GM23338 (cell line): ENCODE measurements around the gene VSTM2L. TPM values are rescaled to one million over a fixed set of nuclear protein-coding genes. Genes with fewer than 3 reads are reported as not detected.

ENCODE experiments used
- ATAC-seq: fragments of 200-7000 bp; cut with Tn5 transposase; 3 replicates; pipeline ENCODE4 v1.9.1; 2020
- DNase-seq: peaks from one replicate; pipeline ENCODE4 v3.0.0-alpha.2; 2015; ENCODE audit warnings: low spot score
- H2AFZ ChIP-seq: fragments of 200-600 bp; sonication (generic); 2 replicates; pipeline ENCODE4 v1.8.0; 2016; ENCODE audit warnings: antibody characterized with exemption, mild to moderate bottlenecking, moderate library complexity
- H3F3A ChIP-seq: fragments of 200-600 bp; sonication (generic); replicated peaks from 2 replicates; pipeline ENCODE4 v1.8.0; 2017; ENCODE audit warnings: antibody characterized with exemption, mixed run types, low read depth
- H3K27ac ChIP-seq: fragments of 200-600 bp; sonication (generic); 2 replicates; pipeline ENCODE4 v1.6.1; 2016; ENCODE audit warnings: low read depth
- H3K27me3 ChIP-seq: fragments of 200-600 bp; sonication (generic); 2 replicates; pipeline ENCODE4 v1.8.0; 2016; ENCODE audit warnings: mild to moderate bottlenecking, mixed run types, moderate library complexity; ENCODE audit not compliant: insufficient read depth
- H3K36me3 ChIP-seq: fragments of 200-600 bp; sonication (generic); 2 replicates; pipeline ENCODE4 v1.8.0; 2016; ENCODE audit warnings: mild to moderate bottlenecking; ENCODE audit not compliant: insufficient read depth
- H3K4me1 ChIP-seq: fragments of 200-600 bp; sonication (generic); 2 replicates; pipeline ENCODE4 v1.8.0; 2016; ENCODE audit warnings: mild to moderate bottlenecking, moderate library complexity; ENCODE audit not compliant: insufficient read depth
- H3K4me2 ChIP-seq: fragments of 200-600 bp; sonication (generic); 2 replicates; pipeline ENCODE4 v1.7.1; 2017; ENCODE audit warnings: mixed run types
- H3K4me3 ChIP-seq: fragments of 200-600 bp; sonication (generic); 2 replicates; pipeline ENCODE4 v1.6.1; 2016; ENCODE audit warnings: mixed run types
- H3K79me2 ChIP-seq: fragments of 200-600 bp; sonication (generic); replicated peaks from 2 replicates; pipeline ENCODE4 v1.8.0; 2017; ENCODE audit warnings: mild to moderate bottlenecking; ENCODE audit not compliant: insufficient read depth
- H3K9me2 ChIP-seq: fragments of 200-600 bp; sonication (generic); 2 replicates; pipeline ENCODE4 v1.8.0; 2017; ENCODE audit not compliant: insufficient read depth
- H4K20me1 ChIP-seq: fragments of 200-600 bp; sonication (generic); replicated peaks from 2 replicates; pipeline ENCODE4 v1.8.0; 2017; ENCODE audit warnings: mild to moderate bottlenecking; ENCODE audit not compliant: insufficient read depth
- H3K27ac Mint-ChIP-seq: 2 replicates; pipeline ENCODE4 v1.8.0; 2020; ENCODE audit warnings: inconsistent platforms, mild to moderate bottlenecking, moderate library complexity, mixed read lengths
- H3K27me3 Mint-ChIP-seq: 3 replicates; pipeline ENCODE4 v1.8.0; 2022; ENCODE audit warnings: low read depth, mild to moderate bottlenecking, moderate library complexity, mixed read lengths, inconsistent platforms; ENCODE audit not compliant: insufficient read depth, poor library complexity
- H3K36me3 Mint-ChIP-seq: 3 replicates; pipeline ENCODE4 v1.8.0; 2021; ENCODE audit warnings: low read depth, mild to moderate bottlenecking, inconsistent platforms, moderate library complexity, mixed read lengths
- H3K4me1 Mint-ChIP-seq: 3 replicates; pipeline ENCODE4 v1.8.0; 2020; ENCODE audit warnings: mild to moderate bottlenecking, inconsistent platforms, mixed read lengths
- H3K4me3 Mint-ChIP-seq: 3 replicates; pipeline ENCODE4 v1.8.0; 2021; ENCODE audit warnings: moderate library complexity, mild to moderate bottlenecking, inconsistent platforms, mixed read lengths
- H3K9me3 Mint-ChIP-seq: 3 replicates; pipeline ENCODE4 v1.8.0; 2020; ENCODE audit warnings: moderate library complexity, mild to moderate bottlenecking, inconsistent platforms, mixed read lengths
- CREB1 ChIP-seq: fragments of 250-450 bp; sonication (Bioruptor Pico); IDR thresholded peaks from 2 replicates; pipeline ENCODE4 v1.5.0; 2020; ENCODE audit warnings: low read depth, mild to moderate bottlenecking, moderate library complexity
- EZH2phosphoT487 ChIP-seq: fragments of 200-600 bp; sonication (generic); IDR thresholded peaks from one replicate; pipeline ENCODE4 v1.8.1; 2018; ENCODE audit warnings: antibody characterized with exemption; ENCODE audit not compliant: unreplicated experiment
- JUNB ChIP-seq: IDR thresholded peaks from one replicate; pipeline ENCODE4 v1.6.1; 2016; ENCODE audit warnings: antibody characterized with exemption; ENCODE audit not compliant: unreplicated experiment
- NANOG ChIP-seq: IDR thresholded peaks from 2 replicates; pipeline ENCODE4 v1.6.1; 2016; ENCODE audit warnings: antibody characterized with exemption, borderline replicate concordance
- POLR2AphosphoS5 ChIP-seq: IDR thresholded peaks from 2 replicates; pipeline ENCODE4 v1.6.1; 2016; ENCODE audit warnings: antibody characterized with exemption, low read depth
- STAT1 ChIP-seq: IDR thresholded peaks from one replicate; pipeline ENCODE4 v1.6.1; 2016; ENCODE audit warnings: antibody characterized with exemption; ENCODE audit not compliant: unreplicated experiment
- ZNF114 ChIP-seq: fragments of 250-450 bp; sonication (Bioruptor Pico); IDR thresholded peaks from 2 replicates; pipeline ENCODE4 v1.5.0; 2020; ENCODE audit warnings: mild to moderate bottlenecking, moderate library complexity
- ZNF331 ChIP-seq: fragments of 250-450 bp; sonication (Bioruptor Pico); IDR thresholded peaks from 2 replicates; pipeline ENCODE4 v1.5.0; 2020; ENCODE audit warnings: low read depth, mild to moderate bottlenecking, moderate library complexity
- polyA plus RNA-seq: library from polyadenylated mRNA; unstranded; fragments of >200 nt; fragmentation: Nextera tagmentation; extraction: Ambion mirVana; gene quantifications from 2 replicates; pipeline ENCODE4 v1.2.1, GENCODE V29; 2016
- total RNA-seq: library from RNA; depleted of rRNA; stranded (reverse); fragments of >200 nt; shearing (Covaris generic); gene quantifications from 2 replicates; pipeline ENCODE4 v1.2.3, GENCODE V29; 2014
- TF ChIP-seq, protein P1 (sequence below), 2 experiments: fragments of 200-600 bp in 1 of 2; sonication (generic) in 1 of 2; conservative IDR thresholded peaks; 2 replicates each; pipeline versions ENCODE4 v1.5.1 to v1.6.1; 2016 to 2017; ENCODE audit warnings: antibody characterized with exemption in 2 of 2, low read depth in 2 of 2, mild to moderate bottlenecking in 2 of 2, moderate library complexity in 1 of 2

Gene VSTM2L
- total and polyA plus RNA-seq, 2 experiments from 2014 or later, result 0.60 to 1.9 TPM

DNA sequence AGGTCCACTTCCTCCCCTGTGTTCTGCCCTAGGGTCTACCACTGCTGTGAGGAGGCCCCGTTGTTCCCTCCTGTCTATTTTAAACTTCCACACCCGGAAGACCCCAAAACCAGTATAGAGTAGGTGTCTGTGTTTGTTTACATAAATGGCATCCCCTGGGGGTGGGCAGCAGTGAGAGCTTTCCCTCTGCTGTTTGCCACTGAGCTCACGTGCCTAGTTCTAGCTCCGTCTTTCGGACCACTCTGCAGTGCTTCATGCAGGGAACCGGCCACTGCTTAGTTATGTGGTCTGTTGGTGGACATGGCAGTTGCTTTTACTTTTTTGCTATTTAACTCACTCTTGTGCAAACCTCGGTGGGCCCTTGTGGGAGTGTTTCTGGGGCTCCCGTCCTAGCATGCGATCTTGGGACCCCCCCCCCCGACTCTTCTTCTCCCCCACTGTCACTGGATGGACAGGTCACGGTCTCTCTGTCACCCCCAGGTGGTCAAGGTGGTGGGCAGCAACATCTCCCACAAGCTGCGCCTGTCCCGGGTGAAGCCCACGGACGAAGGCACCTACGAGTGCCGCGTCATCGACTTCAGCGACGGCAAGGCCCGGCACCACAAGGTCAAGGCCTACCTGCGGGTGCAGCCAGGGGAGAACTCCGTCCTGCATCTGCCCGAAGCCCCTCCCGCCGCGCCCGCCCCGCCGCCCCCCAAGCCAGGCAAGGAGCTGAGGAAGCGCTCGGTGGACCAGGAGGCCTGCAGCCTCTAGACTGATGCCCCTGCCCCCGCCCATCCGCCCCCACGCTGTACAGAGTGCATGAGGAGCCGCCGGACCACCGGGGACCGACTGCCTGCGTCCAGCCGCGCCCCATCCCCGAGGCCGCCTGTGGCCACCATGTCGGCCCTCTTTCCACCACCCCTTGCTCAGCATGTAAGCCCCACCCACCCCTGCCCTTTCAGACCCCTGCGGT, 40.9 kb downstream of the VSTM2L start:
- DNase-seq, result peak; percentile 56
- no peaks in the 10 kb centered on the region for H3K79me2 ChIP-seq
- peaks cover 4% of the 10 kb centered on the region for H3K27me3 Mint-ChIP-seq

DNA sequence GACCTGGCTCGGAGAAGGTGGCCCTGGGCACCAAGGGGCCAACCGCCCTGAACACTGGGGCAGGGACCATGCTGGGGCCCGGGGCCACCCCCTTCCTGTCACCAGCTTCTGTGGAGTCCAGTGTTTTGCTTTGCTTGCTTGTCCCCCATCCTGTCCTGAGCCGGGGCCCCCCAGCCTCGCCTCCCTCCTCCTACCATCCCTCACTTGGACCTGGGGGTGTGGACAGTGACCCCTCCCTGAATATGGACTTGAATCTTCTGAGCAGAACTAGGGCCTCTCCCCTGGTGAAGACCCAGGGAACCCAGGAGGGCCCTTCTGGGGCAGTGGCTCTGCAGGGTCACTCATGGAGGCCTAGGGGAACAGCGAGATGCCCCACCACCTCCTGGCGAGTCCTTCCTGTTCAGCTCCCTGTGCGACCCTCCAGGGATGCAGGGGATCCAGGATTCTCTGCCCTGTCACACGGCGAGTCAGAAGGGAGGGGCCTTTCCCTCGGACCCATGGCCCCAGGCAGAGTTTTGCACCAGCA, 41.6 kb downstream of the VSTM2L start:
- Histone ChIP-seq H3K4me3 (no peak overlapping the region), H3K27ac (no peak overlapping the region), H4K20me1 (no peaks in the 10 kb centered on the region), H3K27me3 (no peaks in the 10 kb centered on the region), H3K79me2 (no peaks in the 10 kb centered on the region), H3K36me3 (no peaks in the 10 kb centered on the region), H3K4me1 (peaks cover 5% of the 10 kb centered on the region; the same call in 1 of the 2 replicates), H3F3A (no peaks in the 10 kb centered on the region), H3K9me2 (no peaks in the 10 kb centered on the region), H2AFZ (no peak overlapping the region), H3K4me2 (no peak overlapping the region)
- no peak for ATAC-seq
- no peak for DNase-seq
- peaks cover 3% of the 10 kb centered on the region for H3K4me1 Mint-ChIP-seq
- peaks cover 4% of the 10 kb centered on the region for H3K27me3 Mint-ChIP-seq
- H3K9me3 Mint-ChIP-seq, result peaks cover 13% of the 10 kb centered on the region
- no peak overlapping the region for H3K4me3 Mint-ChIP-seq
- no peaks in the 10 kb centered on the region; the same call in 2 of the 3 replicates for H3K36me3 Mint-ChIP-seq
- no peak overlapping the region for H3K27ac Mint-ChIP-seq
- no peak for TF ChIP-seq EZH2phosphoT487
- TF ChIP-seq, protein P1, sequence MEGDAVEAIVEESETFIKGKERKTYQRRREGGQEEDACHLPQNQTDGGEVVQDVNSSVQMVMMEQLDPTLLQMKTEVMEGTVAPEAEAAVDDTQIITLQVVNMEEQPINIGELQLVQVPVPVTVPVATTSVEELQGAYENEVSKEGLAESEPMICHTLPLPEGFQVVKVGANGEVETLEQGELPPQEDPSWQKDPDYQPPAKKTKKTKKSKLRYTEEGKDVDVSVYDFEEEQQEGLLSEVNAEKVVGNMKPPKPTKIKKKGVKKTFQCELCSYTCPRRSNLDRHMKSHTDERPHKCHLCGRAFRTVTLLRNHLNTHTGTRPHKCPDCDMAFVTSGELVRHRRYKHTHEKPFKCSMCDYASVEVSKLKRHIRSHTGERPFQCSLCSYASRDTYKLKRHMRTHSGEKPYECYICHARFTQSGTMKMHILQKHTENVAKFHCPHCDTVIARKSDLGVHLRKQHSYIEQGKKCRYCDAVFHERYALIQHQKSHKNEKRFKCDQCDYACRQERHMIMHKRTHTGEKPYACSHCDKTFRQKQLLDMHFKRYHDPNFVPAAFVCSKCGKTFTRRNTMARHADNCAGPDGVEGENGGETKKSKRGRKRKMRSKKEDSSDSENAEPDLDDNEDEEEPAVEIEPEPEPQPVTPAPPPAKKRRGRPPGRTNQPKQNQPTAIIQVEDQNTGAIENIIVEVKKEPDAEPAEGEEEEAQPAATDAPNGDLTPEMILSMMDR (conservative IDR thresholded peaks at IDR 0.05; ENCODE audit: low read depth in 2 of 2), result no peak
- TF ChIP-seq POLR2AphosphoS5, result no peak
- TF ChIP-seq STAT1, result no peak
- no peak for TF ChIP-seq JUNB
- no peak for TF ChIP-seq NANOG
- no peak for TF ChIP-seq ZNF114 (CRISPR knock-in tag)
- TF ChIP-seq CREB1 (CRISPR knock-in tag), result no peak
- no peak for TF ChIP-seq ZNF331 (CRISPR knock-in tag)

More for the DNA sequence above, 40.9 kb downstream of the VSTM2L start:
- no peaks in the 10 kb centered on the region for H3K27me3 ChIP-seq
- Mint-ChIP-seq H3K27ac (no peak overlapping the region; the same call in 1 of the 2 replicates), H3K9me3 (peaks cover 13% of the 10 kb centered on the region), H3K4me3 (no peak overlapping the region), H3K36me3 (no peaks in the 10 kb centered on the region; the same call in 2 of the 3 replicates), H3K4me1 (peaks cover 3% of the 10 kb centered on the region)
- H3F3A ChIP-seq, result no peaks in the 10 kb centered on the region
- H3K4me3 ChIP-seq, result no peak overlapping the region
- H4K20me1 ChIP-seq, result no peaks in the 10 kb centered on the region
- no peaks in the 10 kb centered on the region for H3K9me2 ChIP-seq
- TF ChIP-seq, protein P1 (conservative IDR thresholded peaks at IDR 0.05; ENCODE audit: low read depth in 2 of 2), result peak; percentile 43 to 61
- TF ChIP-seq EZH2phosphoT487, result no peak
- no peaks in the 10 kb centered on the region for H3K36me3 ChIP-seq
- H3K4me2 ChIP-seq, result no peak overlapping the region
- no peak overlapping the region for H2AFZ ChIP-seq
- H3K4me1 ChIP-seq, result peaks cover 5% of the 10 kb centered on the region; the same call in 1 of the 2 replicates
- no peak overlapping the region for H3K27ac ChIP-seq
- ATAC-seq, result peak; percentile 74
